NOMO-1 (cell line): Measurements from ENCODE around the gene DHCR24.
A peak's percentile ranks its signal among the peaks of the same experiment; 100 is the strongest.
"Not testable (repeated sequence)": the region's sequence is repeated elsewhere in the genome, so short reads cannot be mapped to it uniquely, and the experiment has no call there.

Experiments used
- DNase-seq, 2 experiments: peaks; one replicate each; lab custom pipeline; 2025; ENCODE audit not compliant: unreplicated experiment in 2 of 2; lab: John Stamatoyannopoulos, UW

DHCR24 gene

GRCh38 chr1:54886724-54887664 is at the start of gene DHCR24:
Gene DHCR24 (minus strand): TSS chr1:54887195. CDS start chr1:54887119, 76 bp downstream.
- peak; percentile 81 to 82 for DNase-seq

GRCh38 chr1:54936791-54937190 is 49.8 kb upstream of the DHCR24 start:
- DNase-seq, result no peak

- DNase-seq, result no peak
Measured at GRCh38 chr1:54934869-54935268, 47.9 kb upstream of the DHCR24 start.

GRCh38 chr1:54934081-54934480 is 47.1 kb upstream of the DHCR24 start:
- not testable (repeated sequence) for DNase-seq

GRCh38 chr1:54931275-54931840 is 44.4 kb upstream of the DHCR24 start:
- no peak for DNase-seq

GRCh38 chr1:54929700-54930099 is 42.7 kb upstream of the DHCR24 start:
- no peak for DNase-seq

GRCh38 chr1:54928327-54928726 is 41.3 kb upstream of the DHCR24 start:
- no peak for DNase-seq

GRCh38 chr1:54927472-54928240 is 40.7 kb upstream of the DHCR24 start:
- no peak for DNase-seq

- no peak for DNase-seq
Measured at GRCh38 chr1:54926970-54927369, 40.0 kb upstream of the DHCR24 start.

GRCh38 chr1:54922921-54923421 is 36.0 kb upstream of the DHCR24 start:
- DNase-seq, result no peak

GRCh38 chr1:54922040-54922761 is 35.2 kb upstream of the DHCR24 start:
- DNase-seq, result no peak

- no peak for DNase-seq
Measured at GRCh38 chr1:54919367-54920359, 32.7 kb upstream of the DHCR24 start.

- not testable (repeated sequence) for DNase-seq
Measured at GRCh38 chr1:54911076-54911475, 24.1 kb upstream of the DHCR24 start.

- DNase-seq, result no peak
Measured at GRCh38 chr1:54906586-54906985, 19.6 kb upstream of the DHCR24 start.

GRCh38 chr1:54904476-54905048 is 17.6 kb upstream of the DHCR24 start:
- DNase-seq, result no peak

- no peak for DNase-seq
Measured at GRCh38 chr1:54894271-54894670, 7.3 kb upstream of the DHCR24 start.

- DNase-seq, result no peak
Measured at GRCh38 chr1:54892586-54892985, 5.6 kb upstream of the DHCR24 start.

- DNase-seq, result no peak
Measured at GRCh38 chr1:54889132-54889725, 2.2 kb upstream of the DHCR24 start.
